HG02798 (cell line): Measurements from ENCODE around the gene ATP2A3.
"Not testable (repeated sequence)": the region's sequence is repeated elsewhere in the genome, so short reads cannot be mapped to it uniquely, and the experiment has no call there.

Experiments used
- ATAC-seq: cut with Tn5 transposase; IDR thresholded peaks from one replicate; pipeline ENCODE4 v1.9.1; 2021; ENCODE audit warnings: mild to moderate bottlenecking; ENCODE audit not compliant: unreplicated experiment, poor library complexity

Gene ATP2A3

DNA sequence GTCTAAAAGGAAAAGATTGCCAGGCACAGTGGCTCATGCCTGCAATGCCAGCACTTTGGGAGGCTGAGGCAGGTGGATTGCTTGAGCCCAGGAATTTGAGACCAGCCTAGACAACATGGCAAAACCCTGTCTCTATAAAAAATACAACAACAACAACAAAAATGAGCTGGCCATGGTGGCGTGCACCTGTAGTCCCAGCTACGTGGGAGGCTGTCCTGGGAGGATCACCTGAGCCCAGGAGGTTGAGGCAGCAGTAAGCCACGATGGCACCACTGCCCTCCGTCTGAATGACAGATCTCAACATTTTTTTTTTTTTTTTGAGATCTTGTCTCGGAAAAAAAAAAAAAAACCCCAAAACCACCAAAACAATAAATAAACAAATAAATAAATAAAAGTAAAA, 28.1 kb upstream of the ATP2A3 start:
- ATAC-seq: no peak

DNA sequence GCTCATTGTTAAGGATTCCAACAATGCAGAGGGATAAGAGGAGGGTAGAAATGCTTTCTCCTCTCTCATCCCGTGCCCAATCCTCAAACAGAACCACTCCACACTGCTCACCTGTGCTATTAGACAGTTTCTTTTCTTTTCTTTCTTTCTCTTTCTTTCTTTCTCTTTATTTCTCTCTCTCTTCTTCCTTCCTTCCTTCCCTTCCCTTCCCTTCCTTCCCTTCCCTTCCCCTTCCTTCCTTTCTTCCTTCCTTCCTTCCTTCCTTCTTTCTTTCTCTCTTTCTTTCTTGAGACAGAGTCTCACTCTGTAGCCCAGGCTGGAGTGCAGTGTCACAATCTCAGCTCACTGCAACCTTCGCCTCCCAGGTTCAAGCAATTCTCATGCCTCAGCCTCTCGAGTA, 27.5 kb upstream of the ATP2A3 start:
- not testable (repeated sequence) for ATAC-seq

DNA sequence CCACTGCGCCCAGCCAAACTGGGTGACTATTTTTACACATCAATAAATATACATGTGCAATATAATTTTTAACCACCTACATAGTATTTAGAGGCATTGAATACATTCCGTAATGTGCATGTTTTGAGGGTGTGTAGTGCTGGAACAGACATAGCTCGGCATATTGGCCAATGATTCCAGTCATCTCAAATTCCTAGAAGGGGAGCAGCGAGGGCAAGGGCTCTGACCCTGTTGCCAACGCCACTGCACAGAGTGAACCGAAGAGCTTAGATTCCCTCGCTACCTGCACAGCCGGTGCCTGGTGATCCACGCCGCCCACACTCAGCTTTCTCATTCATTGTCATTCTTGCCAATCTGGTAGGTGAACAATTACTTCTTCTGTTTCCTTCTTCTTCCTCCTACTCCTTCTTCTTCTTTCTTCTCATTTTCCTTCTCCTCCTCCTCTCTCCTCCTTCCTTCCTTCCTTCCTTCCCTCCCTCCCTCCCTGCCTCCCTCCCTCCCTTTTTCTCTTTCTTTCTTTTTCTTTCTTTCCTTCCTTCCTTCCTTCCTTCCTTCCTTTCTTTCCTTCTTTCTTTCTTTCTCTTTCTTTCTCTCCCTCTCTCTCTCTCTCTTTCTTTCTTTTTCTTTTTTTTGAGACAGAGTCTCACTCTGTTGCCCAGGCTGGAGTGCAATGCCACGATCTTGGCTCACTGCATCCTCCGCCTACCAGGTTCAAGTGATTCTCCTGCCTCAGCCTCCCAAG, 26.3 kb upstream of the ATP2A3 start:
- ATAC-seq: no peak

DNA sequence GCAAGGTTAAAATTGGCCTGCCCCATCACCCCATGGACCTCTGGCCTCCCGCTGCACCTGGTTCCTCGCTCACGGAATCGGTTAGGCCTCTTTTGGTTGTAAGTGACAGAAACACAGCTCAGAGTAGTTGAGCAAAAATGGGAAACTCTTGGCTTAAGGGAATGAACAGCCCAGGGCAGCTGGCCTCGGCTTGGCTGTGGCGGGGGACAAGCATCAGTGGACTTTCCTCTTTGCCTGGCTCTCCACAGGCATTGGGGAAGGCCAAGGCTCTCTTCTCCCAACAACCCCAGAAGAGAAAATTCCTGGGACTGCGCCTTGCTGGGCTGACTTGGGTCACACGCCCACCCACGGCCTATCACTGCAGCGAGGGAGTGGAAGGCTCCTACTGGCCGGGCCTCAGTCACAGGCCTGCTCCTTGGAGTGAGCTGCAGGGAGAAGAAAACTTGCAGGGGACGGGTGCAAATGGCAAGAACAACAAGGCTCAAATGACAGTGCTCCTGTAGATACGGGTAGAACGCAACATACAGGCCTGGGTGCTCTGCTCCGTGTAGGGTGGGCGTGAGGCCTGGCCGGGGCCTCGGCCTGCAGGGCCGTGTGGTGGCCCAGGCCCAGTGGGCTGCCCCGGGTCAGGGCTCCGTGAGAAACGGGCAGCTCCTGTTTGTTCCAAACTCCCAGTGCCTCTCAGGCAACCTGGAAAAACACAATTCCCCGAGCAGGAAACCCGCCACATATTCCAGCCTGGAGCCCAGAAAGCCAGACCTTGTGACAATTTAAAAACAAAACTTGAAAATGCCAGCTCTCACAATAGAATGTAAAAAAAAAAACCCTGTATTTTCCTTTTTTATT, 25.0 kb upstream of the ATP2A3 start:
- no peak for ATAC-seq

DNA sequence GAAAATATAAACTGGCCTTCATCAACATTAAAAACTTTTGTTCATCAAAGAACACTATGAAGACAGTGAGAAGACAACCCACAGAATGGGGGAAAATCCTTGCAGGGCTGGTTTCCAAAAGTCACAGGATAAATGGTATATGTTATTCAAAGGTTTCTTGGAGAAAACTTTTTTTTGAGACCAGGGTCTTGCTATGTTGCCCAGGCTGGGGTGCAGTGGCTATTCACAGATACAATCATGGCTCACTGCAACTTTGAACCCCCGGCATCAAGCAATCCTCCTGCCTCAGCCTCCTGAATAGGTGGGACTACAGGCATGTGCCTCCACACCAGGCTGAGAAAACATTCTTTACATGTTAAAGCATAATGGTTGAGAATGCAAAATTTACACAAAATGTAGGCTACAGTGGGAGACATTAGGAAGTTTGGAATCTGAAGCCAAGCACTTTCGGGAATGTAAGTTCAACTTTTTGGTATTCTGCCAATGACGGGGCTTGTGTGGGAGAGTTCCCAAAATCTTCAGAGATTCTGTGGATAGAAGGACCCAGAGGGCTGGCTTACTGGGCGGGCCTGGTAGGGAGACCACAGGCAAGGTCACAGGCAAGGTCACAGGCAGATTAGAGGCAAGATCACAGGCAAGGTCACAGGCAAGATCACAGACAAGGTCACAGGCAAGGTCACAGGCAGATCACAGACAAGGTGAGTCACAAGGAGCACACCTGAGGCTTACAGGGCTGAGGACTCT, 24.2 kb upstream of the ATP2A3 start:
- no peak for ATAC-seq

DNA sequence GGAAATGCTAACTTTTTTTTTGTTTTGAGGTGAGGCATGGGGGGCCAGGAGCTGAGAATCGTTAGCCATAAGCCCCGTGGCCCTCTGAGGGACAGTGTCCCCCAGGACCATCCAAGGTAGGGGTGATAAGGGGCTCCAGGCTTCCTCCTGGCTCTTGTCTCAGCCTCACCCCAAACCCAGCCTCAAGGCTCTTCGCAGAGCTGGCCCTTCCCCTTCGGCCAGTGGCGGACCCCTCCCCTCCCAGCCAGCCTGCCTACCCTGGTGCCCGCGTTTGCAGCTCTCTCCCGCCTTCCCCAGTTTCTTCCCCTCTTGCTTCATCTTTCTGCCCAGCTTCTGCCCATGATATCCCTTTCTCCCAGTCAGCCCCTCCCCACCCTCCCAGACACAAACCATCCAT, 22.7 kb upstream of the ATP2A3 start:
- no peak for ATAC-seq

DNA sequence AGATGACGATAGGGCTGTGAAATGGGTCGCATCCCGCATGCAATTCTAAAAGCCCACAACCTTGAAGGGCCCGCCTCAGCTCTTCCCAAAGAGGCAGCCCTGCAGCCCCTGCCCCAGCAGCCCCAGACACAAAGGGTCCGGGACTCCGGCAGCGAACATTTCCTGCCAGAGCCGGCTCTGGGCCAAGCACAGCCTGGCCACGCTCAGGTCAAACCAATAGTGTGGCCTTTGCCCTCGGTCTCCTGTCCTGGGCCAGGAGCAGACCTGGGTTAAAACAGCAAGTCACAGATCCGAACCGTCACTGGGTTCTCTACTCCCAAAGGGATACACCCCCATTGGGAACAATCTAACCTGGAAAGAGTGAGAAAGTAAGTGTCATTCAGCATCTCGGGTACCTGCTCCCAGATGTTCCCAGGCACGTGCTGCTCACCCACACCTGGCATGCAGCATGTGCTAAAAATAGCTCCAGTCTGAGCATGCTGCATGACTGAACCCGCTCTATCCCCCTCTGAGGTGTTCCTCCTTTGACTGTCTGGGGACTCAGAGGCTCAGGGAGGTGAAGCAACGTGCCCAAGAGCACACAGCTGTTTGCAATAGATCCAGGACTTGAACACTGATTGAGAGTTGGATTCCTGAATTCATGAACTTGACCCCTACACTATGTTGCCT, 22.2 kb upstream of the ATP2A3 start:
- no peak for ATAC-seq

DNA sequence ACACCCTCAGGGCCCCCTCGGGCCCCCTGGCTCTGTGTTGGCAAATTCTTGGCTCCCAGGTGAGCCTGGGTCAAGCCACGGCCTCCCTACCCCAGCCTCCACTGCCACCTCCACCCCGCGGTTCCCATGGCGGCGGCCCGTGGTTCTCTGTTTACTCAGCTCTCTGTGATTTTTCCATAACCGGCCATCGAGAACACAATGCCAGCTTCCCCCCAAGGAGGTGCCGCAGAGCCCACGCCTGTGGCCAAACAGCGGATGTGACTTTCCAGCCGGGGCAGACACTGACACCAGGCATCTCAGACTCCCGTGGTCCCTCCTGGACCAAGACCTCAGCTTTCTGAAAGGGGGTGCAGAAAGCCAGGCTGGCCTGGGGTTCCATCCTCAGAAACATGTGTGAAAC, 21.6 kb upstream of the ATP2A3 start:
- no peak for ATAC-seq

DNA sequence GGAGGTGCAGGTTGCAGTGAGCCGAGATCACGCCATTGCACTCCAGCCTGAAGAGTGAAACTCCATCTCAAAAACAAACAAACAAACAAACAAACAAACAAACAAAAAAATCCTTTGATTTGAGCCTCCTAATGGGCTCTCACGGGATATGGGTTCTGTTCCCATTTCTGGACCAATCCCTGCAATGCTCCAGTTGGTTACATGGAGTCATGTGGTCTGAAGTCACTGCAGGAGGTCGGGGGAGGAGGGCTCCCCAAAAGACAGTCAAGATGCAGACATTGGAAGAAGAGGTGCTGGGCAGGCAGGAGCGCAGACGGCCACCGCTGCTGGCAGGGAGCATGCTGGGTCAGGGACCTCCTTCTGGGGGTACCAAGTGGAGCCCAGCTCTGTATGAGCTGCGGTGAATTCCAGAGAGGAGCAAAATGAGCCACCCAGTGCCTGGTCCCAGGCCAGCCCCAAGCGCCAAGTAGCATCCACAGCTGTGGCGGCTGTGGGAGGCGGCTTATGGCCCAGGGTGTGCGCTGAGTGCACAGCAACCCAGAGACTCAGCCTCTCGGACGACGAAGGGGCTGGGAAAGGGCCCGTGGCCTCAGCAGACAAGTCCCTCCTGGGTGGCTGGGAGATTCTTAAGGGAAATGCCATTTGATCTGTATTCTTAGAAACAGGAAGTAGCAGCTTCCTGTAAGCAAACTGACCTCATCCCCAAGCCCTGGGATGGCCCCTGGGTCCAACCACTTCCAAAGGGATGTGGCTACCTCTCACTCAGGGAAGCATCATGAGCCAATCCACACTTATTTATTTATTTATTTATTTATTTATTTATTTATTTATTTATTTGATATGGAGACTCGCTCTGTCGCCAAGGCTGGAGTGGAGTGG, 19.6 kb upstream of the ATP2A3 start:
- no peak for ATAC-seq

DNA sequence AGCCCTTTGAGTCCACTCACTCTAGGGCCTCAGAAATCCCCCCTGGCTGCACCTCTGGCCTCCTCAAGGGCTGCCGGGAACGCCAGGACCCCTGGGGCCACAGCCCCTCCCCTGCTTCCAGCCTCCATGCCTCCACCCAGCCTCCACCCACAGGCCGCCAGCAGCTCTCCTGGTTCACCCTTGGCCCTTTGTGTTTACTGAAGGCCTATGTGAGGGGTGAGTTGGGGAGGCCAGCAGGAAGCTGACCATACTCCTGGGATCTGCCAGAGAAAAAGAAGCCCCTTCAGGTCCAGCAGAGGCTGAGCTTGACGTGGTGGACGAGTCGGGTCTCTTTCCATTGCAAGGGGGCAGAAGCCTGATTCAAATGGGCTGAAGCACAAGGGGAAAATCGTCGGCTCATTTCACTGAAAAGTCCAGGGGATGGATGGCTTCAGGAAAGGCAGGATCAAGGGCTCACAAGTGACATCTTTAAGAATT, 18.3 kb upstream of the ATP2A3 start:
- no peak for ATAC-seq

DNA sequence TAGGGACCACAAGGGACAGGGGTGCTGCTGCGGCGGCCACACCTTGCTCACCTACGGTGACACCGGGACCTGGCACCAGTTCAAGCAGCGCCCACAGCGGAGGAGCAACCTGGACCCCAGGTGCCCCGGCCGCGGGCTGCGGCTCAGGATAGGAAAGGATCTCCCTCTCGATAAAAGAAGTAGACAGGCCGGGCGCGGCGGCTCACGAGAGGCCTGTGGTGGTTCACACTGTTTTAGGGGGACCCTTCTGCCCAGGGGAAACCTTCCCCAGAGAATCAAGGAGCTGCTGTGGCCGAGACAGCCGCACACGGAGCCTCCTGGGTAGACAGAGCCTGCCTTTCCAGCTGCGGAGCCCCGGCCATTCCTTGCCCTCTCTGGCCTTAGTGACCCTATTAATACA, 17.9 kb upstream of the ATP2A3 start:
- no peak for ATAC-seq

DNA sequence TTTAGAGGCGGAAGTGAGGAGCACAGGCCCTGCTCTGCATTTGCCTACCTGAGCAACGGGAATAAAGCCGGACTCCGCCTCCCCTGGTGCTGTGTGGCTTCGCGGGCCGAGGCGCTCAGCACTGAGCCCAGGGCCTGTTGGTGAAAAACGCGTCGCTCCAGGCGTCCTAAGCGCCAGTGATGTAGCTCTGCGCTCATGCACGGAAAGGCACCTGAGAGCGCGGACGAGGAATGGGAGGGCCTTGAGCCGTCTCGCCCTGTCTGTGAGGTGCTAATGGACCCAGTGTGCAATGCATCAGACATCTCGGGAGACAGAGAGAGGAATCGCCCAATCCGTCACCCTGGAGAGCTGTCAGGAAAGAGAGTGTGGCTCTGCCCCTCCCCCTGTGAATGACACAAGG, 17.2 kb upstream of the ATP2A3 start:
- no peak for ATAC-seq

DNA sequence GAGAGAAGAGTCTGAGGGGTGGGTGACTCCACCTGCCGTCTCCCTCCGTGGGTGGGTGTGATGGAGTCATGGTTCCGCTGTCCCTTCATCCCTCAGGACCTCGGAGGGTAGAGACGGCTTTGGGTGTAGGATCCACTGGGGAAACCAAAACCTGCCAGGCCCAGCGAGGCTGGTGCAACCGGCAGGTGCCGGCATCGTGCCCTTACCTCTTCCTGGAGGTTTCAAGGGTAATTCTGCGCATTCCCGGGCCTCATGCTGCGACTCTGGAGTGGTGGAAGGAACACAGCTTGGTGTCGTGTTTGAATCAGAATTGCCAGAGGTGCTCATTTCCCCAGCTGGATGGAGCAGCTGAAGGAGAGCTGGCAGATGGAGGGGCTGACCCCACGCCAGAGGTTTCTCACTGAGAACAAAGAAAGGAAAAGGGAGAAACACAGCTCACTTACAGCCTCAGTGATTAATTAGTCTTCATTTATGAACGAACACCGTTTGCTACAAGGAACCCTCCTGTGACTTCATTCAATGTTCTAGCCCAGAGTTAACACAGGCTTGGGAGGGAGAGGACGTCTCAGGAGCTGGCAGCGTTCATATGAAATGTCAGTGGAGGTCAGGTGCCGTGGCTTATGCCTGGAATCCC, 16.3 kb upstream of the ATP2A3 start:
- no peak for ATAC-seq

DNA sequence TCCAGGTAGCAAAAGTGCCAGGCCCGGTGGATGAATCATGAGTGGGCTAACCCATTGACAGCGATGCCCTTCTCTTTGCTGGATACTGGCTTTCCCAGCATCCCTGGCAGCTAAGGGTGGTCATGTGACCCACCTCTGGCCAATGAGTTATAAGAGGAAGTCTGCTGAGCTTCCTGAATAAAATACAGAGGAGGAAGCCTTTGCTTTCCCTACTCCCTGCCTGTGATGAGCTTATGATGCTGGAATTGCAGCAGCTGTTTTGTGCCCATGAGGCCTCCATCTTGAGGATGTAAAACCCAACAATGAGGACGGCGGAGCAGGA, 15.0 kb upstream of the ATP2A3 start:
- no peak for ATAC-seq

DNA sequence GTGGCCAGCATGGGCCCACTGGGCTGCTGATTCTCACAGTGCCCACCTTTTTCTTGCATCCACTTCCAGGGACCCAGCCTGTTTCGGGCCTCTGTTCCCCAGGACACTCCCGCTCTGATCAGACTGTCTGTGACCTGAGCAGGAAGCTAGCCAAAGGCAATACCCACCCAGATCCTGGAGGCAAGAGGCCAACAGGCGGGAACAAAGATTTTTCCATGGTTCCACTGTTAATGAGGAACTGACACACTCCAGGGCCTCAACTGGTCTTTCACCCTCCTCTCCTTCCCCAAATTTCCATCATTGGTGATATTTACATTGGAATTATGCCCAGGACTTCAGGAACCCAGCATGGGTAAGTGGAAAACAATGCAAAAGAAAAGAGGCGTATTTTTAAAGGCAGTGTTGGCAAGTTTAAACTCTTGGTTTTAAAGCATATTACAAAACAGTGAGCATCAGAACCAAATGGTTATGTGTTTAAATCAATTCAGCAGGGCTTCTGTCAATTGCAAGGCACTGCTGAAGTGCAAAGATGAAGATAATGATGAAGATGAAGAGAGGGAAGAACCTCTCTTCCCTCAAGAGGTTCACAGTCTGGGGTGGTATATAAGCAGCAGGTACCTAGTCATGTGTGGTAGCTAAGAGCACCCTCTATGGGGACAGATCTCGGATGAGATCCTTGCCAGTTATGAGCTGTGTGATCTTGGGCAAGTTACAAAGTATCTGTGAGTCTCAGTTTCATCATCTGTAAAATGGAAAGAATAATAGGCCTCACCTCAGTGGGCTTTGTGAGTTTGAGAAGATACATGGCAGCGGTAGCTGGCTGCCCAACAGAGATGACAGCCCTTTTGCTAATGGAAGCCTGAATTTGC, 14.4 kb upstream of the ATP2A3 start:
- no peak for ATAC-seq

DNA sequence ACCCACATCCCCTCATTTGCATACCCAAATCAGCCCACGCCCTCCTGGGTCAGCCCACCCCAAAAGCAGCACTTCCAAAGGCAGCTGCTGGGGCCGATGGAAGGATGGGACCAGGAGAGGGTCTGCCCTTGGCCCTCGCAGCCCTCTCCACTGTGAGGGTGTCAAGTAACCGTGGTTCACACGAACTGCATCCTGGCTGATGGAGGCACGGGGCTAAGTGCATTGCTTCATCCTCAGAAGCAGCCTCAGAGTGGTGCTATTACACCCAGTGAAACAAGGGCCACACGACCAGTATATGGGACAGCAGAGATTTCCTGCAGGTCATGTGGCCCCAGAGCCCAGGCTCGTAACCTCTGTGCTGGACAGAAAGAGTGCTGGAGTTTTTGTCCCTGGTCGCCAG, 13.2 kb upstream of the ATP2A3 start:
- no peak for ATAC-seq

DNA sequence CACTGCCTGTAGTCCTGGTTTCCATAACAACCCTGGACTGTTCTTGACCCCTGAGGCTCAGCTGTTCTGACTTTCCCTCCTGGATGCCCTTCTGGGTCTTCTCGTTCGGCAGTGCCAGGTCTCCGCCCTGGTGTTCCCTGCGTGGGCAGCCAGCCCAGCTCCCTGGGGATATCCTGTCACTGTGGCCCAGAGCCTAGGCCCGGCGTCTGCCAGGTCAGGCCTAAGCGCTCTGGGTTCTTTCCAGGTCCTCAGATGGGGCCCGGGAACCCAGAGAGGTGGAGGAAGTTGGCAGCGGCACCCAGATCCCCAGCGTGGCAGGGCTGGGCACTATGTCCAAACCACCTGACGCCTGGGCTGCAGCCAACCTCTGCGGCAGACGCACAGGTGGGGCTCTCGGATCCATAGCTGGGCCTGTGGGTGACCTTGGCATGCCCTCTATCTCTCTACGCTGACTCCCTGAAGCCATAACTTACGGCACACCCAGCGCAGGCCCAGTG, 12.5 kb upstream of the ATP2A3 start:
- no peak for ATAC-seq

DNA sequence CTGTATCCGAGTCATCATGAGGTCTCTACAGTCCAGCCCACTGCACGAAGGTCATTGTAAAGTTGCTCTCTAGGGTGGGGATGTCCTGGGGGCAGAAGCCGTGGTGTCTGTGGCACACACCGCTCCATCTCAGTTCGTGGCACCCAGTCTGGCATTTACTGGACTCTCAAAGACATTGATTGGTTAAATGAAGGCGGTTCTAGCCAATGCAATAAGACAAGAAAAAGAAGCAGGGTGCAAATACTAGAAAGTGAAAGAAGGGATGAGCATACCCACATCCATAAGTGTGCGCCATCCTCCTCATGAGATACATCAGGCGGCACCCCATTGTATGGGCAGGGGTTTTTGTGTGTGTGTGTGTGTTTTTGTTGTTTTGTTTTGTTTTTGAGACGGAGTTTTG, 10.7 kb upstream of the ATP2A3 start:
- ATAC-seq: no peak
